Measurements from ENCODE around the gene LDHD.

The LDHD gene

GRCh38 chr16:75079346-75079926, 37.1 kb downstream of the LDHD start:
- no peak for DNase-seq

DNA sequence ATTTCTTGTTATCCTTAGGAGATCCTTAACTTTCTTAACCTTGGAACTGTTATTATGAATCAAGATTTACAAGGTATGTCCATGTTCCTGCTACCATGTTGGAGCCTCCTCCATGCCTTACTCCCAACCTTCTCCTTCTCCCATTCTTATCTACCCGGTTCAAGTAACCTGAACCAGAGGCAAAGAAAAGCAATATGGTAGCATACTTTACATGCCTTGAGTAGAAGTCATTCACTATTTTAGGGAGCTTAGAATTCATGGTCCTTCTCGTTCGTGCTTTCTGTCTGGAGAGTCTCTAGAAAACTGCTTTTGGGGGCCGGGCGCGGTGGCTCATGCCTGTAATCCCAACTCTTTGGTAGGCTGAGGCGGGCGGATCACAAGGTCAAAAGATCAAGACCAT, 37.7 kb downstream of the LDHD start:
- DNase-seq, result no peak

GRCh38 chr16:75075688-75076268, 40.8 kb downstream of the LDHD start:
- no peak for DNase-seq

DNA sequence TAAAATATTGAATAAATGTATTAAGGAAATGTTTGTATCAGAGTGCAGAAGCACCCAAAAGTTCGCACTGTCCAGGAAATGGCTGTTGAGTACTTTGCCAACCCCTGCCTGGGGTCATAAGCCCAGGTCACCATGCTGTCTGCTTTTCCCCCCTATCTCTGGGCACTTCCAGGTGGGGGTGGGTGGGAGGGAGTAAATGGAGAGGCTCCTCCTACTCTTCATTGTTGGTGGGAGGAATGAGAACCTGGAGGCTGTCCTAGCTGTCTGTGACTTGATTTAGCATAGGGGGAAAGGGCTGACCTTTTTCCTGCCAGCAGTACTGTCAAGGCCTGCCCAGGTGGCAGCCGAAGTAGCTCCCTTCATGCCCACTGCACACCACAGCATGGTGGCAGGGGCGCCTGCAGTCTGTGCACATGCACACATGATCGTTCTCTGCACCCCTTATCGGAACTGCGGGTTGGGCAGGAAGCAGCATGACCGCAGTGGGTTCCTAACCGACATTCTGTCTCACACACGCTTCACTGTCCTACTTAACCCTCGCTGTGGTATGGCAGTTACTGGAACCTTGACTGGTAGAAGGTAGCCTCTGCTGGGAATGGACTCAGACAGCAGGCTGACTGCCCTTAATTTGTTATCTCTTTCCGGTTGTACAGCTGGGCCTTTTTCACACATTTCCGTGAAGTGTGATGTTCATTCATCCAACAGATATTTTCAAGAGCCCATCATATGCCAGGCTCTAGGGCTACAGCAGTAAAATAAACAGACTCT, 41.5 kb downstream of the LDHD start:
- DNase-seq, result peak; percentile 82

DNA sequence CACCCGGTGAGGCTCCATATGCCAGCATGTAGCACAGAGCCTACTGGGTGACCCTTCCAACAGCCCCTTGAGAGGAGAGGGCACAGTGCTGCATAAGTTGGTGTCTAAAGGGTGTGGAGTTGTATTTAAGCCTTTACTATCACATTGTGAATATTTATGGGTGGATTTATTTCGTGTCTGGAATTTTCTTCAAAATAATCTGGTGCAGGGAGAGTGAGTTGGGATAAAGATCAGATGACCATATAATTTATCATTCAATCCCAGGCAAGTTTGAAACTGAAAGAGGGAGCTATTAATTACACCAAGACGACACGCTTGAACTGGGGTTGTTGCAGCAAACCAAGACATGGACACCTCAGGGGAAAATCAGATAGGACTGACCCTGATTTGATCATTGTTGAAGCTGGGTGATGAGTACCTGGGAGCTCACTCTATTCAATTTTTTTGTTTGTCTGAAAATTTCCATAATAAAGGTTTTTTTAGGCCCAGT, 42.2 kb downstream of the LDHD start:
- DNase-seq, result no peak

DNA sequence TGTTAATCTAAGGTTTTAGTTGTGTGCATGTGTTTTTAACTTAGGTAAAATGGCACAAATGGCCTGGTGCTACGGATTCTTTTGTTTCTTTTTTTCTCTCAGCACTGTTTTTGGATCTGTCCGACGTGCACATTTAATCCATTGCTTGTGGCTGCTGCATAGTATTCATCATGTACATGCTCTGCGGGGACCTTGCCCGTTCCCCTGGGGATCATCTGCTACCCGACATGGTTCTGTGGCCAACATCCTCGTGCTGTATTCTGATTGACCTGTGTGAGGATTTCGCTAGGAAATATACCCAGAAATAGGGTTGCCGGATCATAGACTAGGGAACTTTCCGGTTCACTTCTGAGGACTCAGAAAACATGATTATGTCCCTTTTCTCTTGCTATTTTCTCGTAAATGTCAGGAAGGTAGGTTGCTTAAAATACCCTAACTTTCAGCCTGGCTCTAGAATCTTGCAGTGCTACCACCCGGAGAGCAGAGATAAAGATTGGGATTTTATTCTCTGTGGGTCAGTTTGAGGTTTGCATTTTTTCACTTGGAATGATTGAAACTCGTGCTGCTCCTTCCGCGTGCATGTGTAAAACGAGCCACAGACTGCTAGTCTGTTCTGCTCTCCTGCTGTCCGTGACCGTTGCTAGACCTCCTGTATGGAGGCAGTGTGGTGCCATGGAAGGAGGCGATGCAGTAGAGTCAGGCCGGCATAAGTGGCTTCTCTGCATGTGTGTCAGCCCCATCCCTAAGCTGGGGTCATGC, 42.9 kb downstream of the LDHD start:
- DNase-seq, result no peak

DNA sequence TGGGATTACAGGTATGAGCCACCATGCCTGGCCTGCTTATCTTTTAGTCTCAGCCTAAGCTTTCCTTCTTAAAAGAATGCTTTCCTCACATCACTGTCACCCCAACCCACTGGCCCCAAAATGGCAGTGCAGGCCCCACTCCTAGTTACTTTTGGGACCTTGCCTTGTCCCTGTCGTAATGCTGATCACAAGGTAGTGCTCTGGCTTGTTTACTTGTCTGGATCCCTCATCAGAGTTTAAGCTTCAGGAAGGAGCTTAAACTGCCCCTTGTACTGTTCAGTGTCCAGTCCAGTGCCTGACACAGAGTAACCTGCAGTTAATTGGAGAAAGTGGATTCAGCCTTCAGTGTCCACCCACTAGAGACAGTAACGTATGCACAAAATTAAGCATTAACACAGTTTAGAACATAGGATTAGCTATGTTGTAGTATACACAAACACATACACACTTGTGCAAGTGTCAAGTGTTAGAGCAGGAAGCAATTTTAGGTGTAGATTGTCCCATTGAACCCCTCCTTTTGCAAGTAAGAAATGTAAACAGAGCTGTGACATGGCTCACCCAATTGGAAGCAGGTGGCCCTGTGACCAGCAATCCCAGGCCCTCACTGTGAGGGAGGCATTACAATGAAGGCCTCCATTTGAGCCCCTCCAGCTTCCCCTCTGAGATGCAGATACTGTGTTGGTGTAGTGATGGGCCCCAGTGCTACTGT, 44.2 kb downstream of the LDHD start:
- DNase-seq, result no peak

DNA sequence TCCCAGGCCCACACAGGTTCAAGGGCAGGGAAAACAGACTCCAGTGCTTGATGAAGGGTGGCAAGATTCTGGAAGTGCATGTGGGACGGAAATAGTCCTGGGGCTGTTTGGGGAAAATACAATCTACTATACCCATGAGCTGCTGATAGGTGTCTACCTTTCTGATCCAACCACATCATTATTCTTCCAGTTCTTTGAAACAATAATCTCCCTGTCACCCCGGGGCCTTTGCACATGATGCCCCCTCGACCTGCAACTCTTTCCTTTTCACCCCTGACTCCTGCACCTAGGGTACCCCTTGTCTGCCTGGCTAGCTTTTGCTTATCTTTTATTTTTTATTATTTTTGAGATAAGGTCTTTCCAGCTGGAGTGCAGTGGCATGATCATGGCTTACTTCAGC, 45.0 kb downstream of the LDHD start:
- DNase-seq, result no peak

- no peak for DNase-seq
Measured at GRCh38 chr16:75070012-75070841, 46.4 kb downstream of the LDHD start.

DNA sequence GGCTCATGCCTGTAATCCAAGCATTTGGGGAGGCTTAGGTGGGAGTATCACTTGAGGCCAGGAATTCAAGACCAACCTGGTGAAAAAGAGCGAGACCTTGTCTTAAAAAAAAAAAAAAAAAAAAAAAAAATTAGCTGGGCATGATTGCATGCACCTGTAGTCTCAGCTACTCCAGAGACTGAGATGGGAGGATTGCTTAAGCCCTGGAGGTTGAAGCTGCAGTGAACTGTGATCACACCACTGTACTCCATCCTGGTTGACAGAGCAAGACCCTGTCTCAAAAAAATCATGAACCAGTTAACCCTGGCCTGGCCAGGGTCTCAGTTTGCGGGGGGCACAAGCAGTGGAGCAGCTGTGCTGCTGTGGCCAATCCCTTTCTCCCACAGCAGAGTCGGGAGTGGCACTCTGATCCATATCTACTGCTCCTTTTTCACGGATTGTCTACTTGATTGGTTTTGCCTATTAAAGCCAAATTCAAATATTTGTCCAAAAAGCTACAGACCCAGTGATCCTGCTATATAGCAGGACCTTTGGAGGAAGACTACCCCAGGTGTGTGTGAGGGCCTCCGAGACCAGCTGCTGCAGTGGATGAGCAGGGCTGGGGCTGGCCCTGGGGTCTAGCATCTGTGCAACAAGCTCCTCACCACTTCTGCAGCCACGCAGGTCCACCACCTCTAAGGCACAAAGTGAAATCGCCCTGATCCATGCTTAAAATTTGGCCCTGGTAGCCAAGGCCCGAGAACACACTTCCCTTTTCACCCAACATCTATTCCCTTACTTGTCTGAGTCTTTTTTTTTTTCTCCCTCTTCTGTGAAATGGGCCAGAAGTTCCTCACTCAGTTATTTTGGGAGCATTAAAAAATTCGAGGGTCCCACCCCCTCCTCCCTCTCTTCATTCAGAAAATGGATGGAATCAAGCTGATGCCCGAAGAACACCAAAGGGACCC, 48.2 kb downstream of the LDHD start:
- no peak for DNase-seq

- DNase-seq, result no peak
Measured at GRCh38 chr16:75066861-75067447, 49.6 kb downstream of the LDHD start.

- no peak for DNase-seq
Measured at GRCh38 chr16:75065521-75066149, 50.9 kb downstream of the LDHD start.

DNA sequence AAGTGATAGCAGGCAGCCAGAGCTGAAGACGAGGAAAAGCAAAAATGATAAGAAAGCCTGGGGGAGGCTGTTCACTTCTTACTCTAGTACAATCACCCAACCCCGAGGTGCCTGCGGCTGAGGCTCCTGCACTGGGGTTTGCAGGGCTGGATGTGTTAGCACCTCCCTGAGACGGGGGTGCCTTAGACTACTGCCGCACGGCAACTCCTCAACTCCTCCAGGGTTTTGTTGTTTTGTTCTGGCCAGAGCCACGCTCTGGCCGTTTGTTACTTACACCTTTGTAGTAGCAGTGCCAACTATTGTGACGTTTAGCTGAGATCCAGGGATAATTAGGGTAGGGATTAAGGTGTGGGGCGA, 51.5 kb downstream of the LDHD start:
- peak; percentile 18 for DNase-seq

- no peak for DNase-seq
Measured at GRCh38 chr16:75064403-75065148, 52.0 kb downstream of the LDHD start.

GRCh38 chr16:75063549-75064088, 53.0 kb downstream of the LDHD start:
- no peak for DNase-seq

- no peak for DNase-seq
Measured at GRCh38 chr16:75062976-75063346, 53.6 kb downstream of the LDHD start.

- DNase-seq, result no peak
Measured at GRCh38 chr16:75062135-75062975, 54.2 kb downstream of the LDHD start.

All from activated effector memory CD4-positive, alpha-beta T cell treated with Interleukin-2 at 50 U/mL for 16 hours (primary cell).